ENCODE results near the gene EPB41L1. TPM values are rescaled to one million over a fixed set of nuclear protein-coding genes. Genes with fewer than 3 reads are reported as not detected.

EPB41L1 gene
- total and polyA plus RNA-seq, 2 experiments from 2014 or later: 24.1 to 48.7 TPM

GRCh38 chr20:36200451-36200850, 45.9 kb downstream of the EPB41L1 start:
- H3K9me2 ChIP-seq (ENCODE audit: insufficient read depth): no peaks in the 10 kb centered on the region
- TF ChIP-seq ETS1 (IDR thresholded peaks at IDR 0.05) (no peak), NANOG (IDR thresholded peaks at IDR 0.05; ENCODE audit: borderline replicate concordance) (no peak), CREB1 (CRISPR knock-in tag; IDR thresholded peaks at IDR 0.05; ENCODE audit: low read depth) (no peak), JUNB (IDR thresholded peaks at IDR 0.05; ENCODE audit: unreplicated experiment) (no peak), ZNF331 (CRISPR knock-in tag; IDR thresholded peaks at IDR 0.05; ENCODE audit: low read depth) (no peak), CTCF (conservative IDR thresholded peaks at IDR 0.05; ENCODE audit: low read depth in 2 of 2) (no peak), ZNF114 (CRISPR knock-in tag; IDR thresholded peaks at IDR 0.05) (no peak), STAT1 (IDR thresholded peaks at IDR 0.05; ENCODE audit: unreplicated experiment) (no peak), EZH2phosphoT487 (IDR thresholded peaks at IDR 0.05; ENCODE audit: unreplicated experiment) (no peak)
- TF ChIP-seq, protein P1, sequence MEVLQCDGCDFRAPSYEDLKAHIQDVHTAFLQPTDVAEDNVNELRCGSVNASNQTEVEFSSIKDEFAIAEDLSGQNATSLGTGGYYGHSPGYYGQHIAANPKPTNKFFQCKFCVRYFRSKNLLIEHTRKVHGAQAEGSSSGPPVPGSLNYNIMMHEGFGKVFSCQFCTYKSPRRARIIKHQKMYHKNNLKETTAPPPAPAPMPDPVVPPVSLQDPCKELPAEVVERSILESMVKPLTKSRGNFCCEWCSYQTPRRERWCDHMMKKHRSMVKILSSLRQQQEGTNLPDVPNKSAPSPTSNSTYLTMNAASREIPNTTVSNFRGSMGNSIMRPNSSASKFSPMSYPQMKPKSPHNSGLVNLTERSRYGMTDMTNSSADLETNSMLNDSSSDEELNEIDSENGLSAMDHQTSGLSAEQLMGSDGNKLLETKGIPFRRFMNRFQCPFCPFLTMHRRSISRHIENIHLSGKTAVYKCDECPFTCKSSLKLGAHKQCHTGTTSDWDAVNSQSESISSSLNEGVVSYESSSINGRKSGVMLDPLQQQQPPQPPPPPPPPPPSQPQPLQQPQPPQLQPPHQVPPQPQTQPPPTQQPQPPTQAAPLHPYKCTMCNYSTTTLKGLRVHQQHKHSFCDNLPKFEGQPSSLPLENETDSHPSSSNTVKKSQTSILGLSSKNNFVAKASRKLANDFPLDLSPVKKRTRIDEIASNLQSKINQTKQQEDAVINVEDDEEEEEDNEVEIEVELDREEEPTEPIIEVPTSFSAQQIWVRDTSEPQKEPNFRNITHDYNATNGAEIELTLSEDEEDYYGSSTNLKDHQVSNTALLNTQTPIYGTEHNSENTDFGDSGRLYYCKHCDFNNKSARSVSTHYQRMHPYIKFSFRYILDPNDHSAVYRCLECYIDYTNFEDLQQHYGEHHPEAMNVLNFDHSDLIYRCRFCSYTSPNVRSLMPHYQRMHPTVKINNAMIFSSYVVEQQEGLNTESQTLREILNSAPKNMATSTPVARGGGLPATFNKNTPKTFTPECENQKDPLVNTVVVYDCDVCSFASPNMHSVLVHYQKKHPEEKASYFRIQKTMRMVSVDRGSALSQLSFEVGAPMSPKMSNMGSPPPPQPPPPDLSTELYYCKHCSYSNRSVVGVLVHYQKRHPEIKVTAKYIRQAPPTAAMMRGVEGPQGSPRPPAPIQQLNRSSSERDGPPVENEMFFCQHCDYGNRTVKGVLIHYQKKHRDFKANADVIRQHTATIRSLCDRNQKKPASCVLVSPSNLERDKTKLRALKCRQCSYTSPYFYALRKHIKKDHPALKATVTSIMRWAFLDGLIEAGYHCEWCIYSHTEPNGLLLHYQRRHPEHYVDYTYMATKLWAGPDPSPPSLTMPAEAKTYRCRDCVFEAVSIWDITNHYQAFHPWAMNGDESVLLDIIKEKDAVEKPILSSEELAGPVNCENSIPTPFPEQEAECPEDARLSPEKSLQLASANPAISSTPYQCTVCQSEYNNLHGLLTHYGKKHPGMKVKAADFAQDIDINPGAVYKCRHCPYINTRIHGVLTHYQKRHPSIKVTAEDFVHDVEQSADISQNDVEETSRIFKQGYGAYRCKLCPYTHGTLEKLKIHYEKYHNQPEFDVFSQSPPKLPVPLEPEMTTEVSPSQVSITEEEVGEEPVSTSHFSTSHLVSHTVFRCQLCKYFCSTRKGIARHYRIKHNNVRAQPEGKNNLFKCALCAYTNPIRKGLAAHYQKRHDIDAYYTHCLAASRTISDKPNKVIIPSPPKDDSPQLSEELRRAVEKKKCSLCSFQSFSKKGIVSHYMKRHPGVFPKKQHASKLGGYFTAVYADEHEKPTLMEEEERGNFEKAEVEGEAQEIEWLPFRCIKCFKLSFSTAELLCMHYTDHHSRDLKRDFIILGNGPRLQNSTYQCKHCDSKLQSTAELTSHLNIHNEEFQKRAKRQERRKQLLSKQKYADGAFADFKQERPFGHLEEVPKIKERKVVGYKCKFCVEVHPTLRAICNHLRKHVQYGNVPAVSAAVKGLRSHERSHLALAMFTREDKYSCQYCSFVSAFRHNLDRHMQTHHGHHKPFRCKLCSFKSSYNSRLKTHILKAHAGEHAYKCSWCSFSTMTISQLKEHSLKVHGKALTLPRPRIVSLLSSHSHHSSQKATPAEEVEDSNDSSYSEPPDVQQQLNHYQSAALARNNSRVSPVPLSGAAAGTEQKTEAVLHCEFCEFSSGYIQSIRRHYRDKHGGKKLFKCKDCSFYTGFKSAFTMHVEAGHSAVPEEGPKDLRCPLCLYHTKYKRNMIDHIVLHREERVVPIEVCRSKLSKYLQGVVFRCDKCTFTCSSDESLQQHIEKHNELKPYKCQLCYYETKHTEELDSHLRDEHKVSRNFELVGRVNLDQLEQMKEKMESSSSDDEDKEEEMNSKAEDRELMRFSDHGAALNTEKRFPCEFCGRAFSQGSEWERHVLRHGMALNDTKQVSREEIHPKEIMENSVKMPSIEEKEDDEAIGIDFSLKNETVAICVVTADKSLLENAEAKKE (CRISPR knock-in tag; IDR thresholded peaks at IDR 0.05): no peak
- Mint-ChIP-seq H3K4me1 (peaks cover 6% of the 10 kb centered on the region), H3K4me3 (no peak overlapping the region), H3K9me3 (no peaks in the 10 kb centered on the region; the same call in 2 of the 3 replicates), H3K36me3 (ENCODE audit: low read depth) (no peaks in the 10 kb centered on the region; the same call in 2 of the 3 replicates), H3K27me3 (ENCODE audit: insufficient read depth, low read depth, poor library complexity) (peaks cover 9% of the 10 kb centered on the region), H3K27ac (no peak overlapping the region)
- no peaks in the 10 kb centered on the region for H3K79me2 ChIP-seq (replicated peaks; ENCODE audit: insufficient read depth)
- H2AFZ ChIP-seq: no peak overlapping the region
- H3K27me3 ChIP-seq (ENCODE audit: insufficient read depth): no peaks in the 10 kb centered on the region
- no peaks in the 10 kb centered on the region for H4K20me1 ChIP-seq (replicated peaks; ENCODE audit: insufficient read depth)
- no peaks in the 10 kb centered on the region for H3K4me1 ChIP-seq (ENCODE audit: insufficient read depth)
- ATAC-seq: no peak
- no peaks in the 10 kb centered on the region for H3F3A ChIP-seq (replicated peaks; ENCODE audit: low read depth)
- no peaks in the 10 kb centered on the region for H3K36me3 ChIP-seq (ENCODE audit: insufficient read depth)
- no peak overlapping the region for H3K27ac ChIP-seq (ENCODE audit: low read depth)
- H3K4me3 ChIP-seq: no peak overlapping the region
- no peak for DNase-seq (ENCODE audit: low spot score)
- H3K4me2 ChIP-seq: no peak overlapping the region
